ENCODE data around the gene RTKN2. TPM values are rescaled to one million over a fixed set of nuclear protein-coding genes. Genes with fewer than 3 reads are reported as not detected.

RTKN2 gene
- 0.17 and 0.47 TPM in 2 replicates for total RNA-seq

GRCh38 chr10:62268399-62269114 lies at the start of gene RTKN2:
RTKN2 (minus strand) TSS chr10:62268844; CDS start chr10:62268610, 234 bp downstream.

Other genes starting within 250 kb of the RTKN2 start
- gene ZNF365, start 105.5 kb upstream of the RTKN2 start, total RNA-seq, result 0.94 and 2.8 TPM in 2 replicates